ENCODE measurements around the gene CPSF3. TPM values are rescaled to one million over a fixed set of nuclear protein-coding genes. Genes with fewer than 3 reads are reported as not detected.

CPSF3 gene
- total RNA-seq, 4 donors from 2014 or later = 20.5 to 48.5 (median 29.2) TPM

GRCh38 chr2:9518780-9519179, 95.3 kb downstream of the CPSF3 start:
- Histone ChIP-seq H3K27ac (no peak overlapping the region), H3K4me1 (no peaks in the 10 kb centered on the region), H3K4me3 (no peak overlapping the region), H3K9me3 (no peaks in the 10 kb centered on the region), H3K36me3 (peaks cover 58% of the 10 kb centered on the region), H3K27me3 (no peaks in the 10 kb centered on the region)
- DNase-seq (ENCODE audit: low spot score in 2 of 2) = no peak
- TF ChIP-seq CTCF (IDR thresholded peaks at IDR 0.05) = no peak
- 92% methylated on average over 7 of the region's 7 CpGs for WGBS

GRCh38 chr2:9519250-9519649, 95.8 kb downstream of the CPSF3 start:
- Histone ChIP-seq H3K27ac (no peak overlapping the region), H3K4me1 (no peaks in the 10 kb centered on the region), H3K4me3 (no peak overlapping the region), H3K27me3 (no peaks in the 10 kb centered on the region), H3K9me3 (no peaks in the 10 kb centered on the region), H3K36me3 (peaks cover 61% of the 10 kb centered on the region)
- no peak for TF ChIP-seq CTCF (IDR thresholded peaks at IDR 0.05)
- no peak for TF ChIP-seq EP300 (IDR thresholded peaks at IDR 0.05)
- no peak for TF ChIP-seq POLR2AphosphoS5 (IDR thresholded peaks at IDR 0.05)
- no peak for TF ChIP-seq POLR2A (IDR thresholded peaks at IDR 0.05)
- no peak for DNase-seq (ENCODE audit: low spot score in 2 of 2)
- WGBS = 98% methylated on average over 2 of the region's 2 CpGs

Other genes with a start within 250 kb of the CPSF3 start
- gene ASAP2, start 216.8 kb upstream of the CPSF3 start, total RNA-seq = 10 to 100 TPM; 22.0 to 54.6 (median 30.0) TPM
- 10 to 100 TPM; 24.9 to 50.9 (median 30.8) TPM for gene ITGB1BP1, start 126 bp upstream of the CPSF3 start, total RNA-seq
- 10 to 100 TPM; 23.8 to 33.8 (median 26.4) TPM for gene IAH1, start 50.9 kb downstream of the CPSF3 start, total RNA-seq
- 10 to 100 TPM; 30.4 to 47.9 (median 36.1) TPM for gene ADAM17, start 132.2 kb downstream of the CPSF3 start, total RNA-seq
- gene YWHAQ, start 207.3 kb downstream of the CPSF3 start, total RNA-seq = 100 to 1,000 TPM in 3 of 4 donors, 10 to 100 TPM in 1; 84.6 to 172 (median 165) TPM

All from suprapubic skin (tissue), 4 donors.